SK-N-SH (cell line): Measurements from ENCODE around the gene HPX. TPM values are rescaled to one million over a fixed set of nuclear protein-coding genes. Genes with fewer than 3 reads are reported as not detected.

Experiments
- CTCF ChIA-PET: fragments of 300-600, 350-600 bp; formaldehyde crosslinking; extraction: SDS; loops from one replicate; lab custom pipeline; 2021; lab: Yijun Ruan, JAX
- POLR2A ChIA-PET: fragments of 350-600 bp; sonication (Branson Sonifier 250); formaldehyde crosslinking; extraction: SDS; loops from one replicate; lab custom pipeline; 2020; ENCODE audit warnings: antibody characterized with exemption, inconsistent platforms; lab: Yijun Ruan, JAX
- DNase-seq: peaks from one replicate; pipeline ENCODE4 v3.0.0; 2012
- H2AFZ ChIP-seq: fragments of 200-600 bp; sonication (generic); 2 replicates; pipeline ENCODE4 v1.8.1; 2016; ENCODE audit warnings: antibody characterized with exemption, mild to moderate bottlenecking, low read depth
- H3F3A ChIP-seq: fragments of 200-600 bp; sonication (generic); replicated peaks from 2 replicates; pipeline ENCODE3; 2016; ENCODE audit warnings: antibody characterized with exemption, mild to moderate bottlenecking; ENCODE audit not compliant: insufficient read depth
- H3K27ac ChIP-seq, 2 experiments: fragments of 200-500 bp in 1 of 2; fragments of 200-600 bp in 1 of 2; sonication (Bioruptor generic) in 1 of 2; sonication (generic), shearing (Covaris generic) in 1 of 2; 2 replicates each; pipeline versions ENCODE4 v1.5.1 to v1.6.1; 2014 to 2016; ENCODE audit warnings: low read depth in 2 of 2, inconsistent platforms in 1 of 2, low read length in 1 of 2, mild to moderate bottlenecking in 1 of 2, mixed read lengths in 1 of 2
- H3K27me3 ChIP-seq: fragments of 200-600 bp; sonication (generic), shearing (Covaris generic); 2 replicates; pipeline ENCODE4 v1.6.1; 2016; ENCODE audit warnings: mixed run types; ENCODE audit not compliant: insufficient read depth
- H3K36me3 ChIP-seq, 2 experiments: fragments of 200-500 bp in 1 of 2; fragments of 200-600 bp in 1 of 2; sonication (Bioruptor generic) in 1 of 2; sonication (generic) in 1 of 2; replicated peaks in 1 of 2; 2 replicates each; pipeline versions ENCODE3 to v1.5.1; 2014 to 2016; ENCODE audit warnings: low read length in 1 of 2, mild to moderate bottlenecking in 1 of 2; ENCODE audit not compliant: insufficient read depth in 2 of 2, control insufficient read depth in 1 of 2
- H3K4me1 ChIP-seq, 2 experiments: fragments of 200-500 bp in 1 of 2; fragments of 200-600 bp in 1 of 2; sonication (Bioruptor generic) in 1 of 2; sonication (generic), shearing (Covaris generic) in 1 of 2; 2 replicates each; pipeline versions ENCODE4 v1.5.1 to v1.6.1; 2014 to 2016; ENCODE audit warnings: low read depth in 1 of 2, low read length in 1 of 2, mixed run types in 1 of 2; ENCODE audit not compliant: insufficient read depth in 2 of 2, control insufficient read depth in 1 of 2
- H3K4me2 ChIP-seq: fragments of 200-600 bp; sonication (generic), shearing (Covaris generic); 2 replicates; pipeline ENCODE4 v1.6.1; 2017; ENCODE audit warnings: mixed run types
- H3K4me3 ChIP-seq, 2 experiments: fragments of 200-500 bp in 1 of 2; fragments of 200-600 bp in 1 of 2; sonication (Bioruptor generic) in 1 of 2; sonication (generic), shearing (Covaris generic) in 1 of 2; 2 replicates each; pipeline versions ENCODE4 v1.5.1 to v1.8.1; 2014 to 2016; ENCODE audit warnings: low read depth in 2 of 2, inconsistent platforms in 1 of 2, low read length in 1 of 2, mild to moderate bottlenecking in 1 of 2, mixed read lengths in 1 of 2, moderate library complexity in 1 of 2
- H3K79me2 ChIP-seq: fragments of 200-600 bp; sonication (generic); 2 replicates; pipeline ENCODE4 v1.8.1; 2017; ENCODE audit warnings: mild to moderate bottlenecking; ENCODE audit not compliant: insufficient read depth
- H3K9ac ChIP-seq: fragments of 200-600 bp; sonication (generic); 2 replicates; pipeline ENCODE4 v1.6.1; 2017; ENCODE audit warnings: mixed run types
- H3K9me2 ChIP-seq: fragments of 200-600 bp; sonication (generic); 2 replicates; pipeline ENCODE4 v1.6.1; 2017; ENCODE audit warnings: mixed run types
- H3K9me3 ChIP-seq: fragments of 200-600 bp; sonication (generic); 2 replicates; pipeline ENCODE4 v1.6.1; 2017; ENCODE audit warnings: mixed run types, mild to moderate bottlenecking, moderate library complexity
- H4K20me1 ChIP-seq: fragments of 200-600 bp; sonication (generic); 2 replicates; pipeline ENCODE4 v1.6.1; 2017; ENCODE audit warnings: mild to moderate bottlenecking, mixed run types; ENCODE audit not compliant: insufficient read depth
- CHD2 ChIP-seq: fragments of 150-350 bp; IDR thresholded peaks from 2 replicates; pipeline ENCODE4 v1.6.1; 2018; ENCODE audit warnings: low read length; ENCODE audit not compliant: partially characterized antibody
- ELF1 ChIP-seq: IDR thresholded peaks from 2 replicates; pipeline ENCODE4 v1.4.0; 2012
- FOSL2 ChIP-seq: IDR thresholded peaks from 2 replicates; pipeline ENCODE4 v1.4.0; 2012; ENCODE audit warnings: low read depth, mild to moderate bottlenecking, moderate library complexity, borderline replicate concordance
- FOXM1 ChIP-seq: IDR thresholded peaks from 2 replicates; pipeline ENCODE4 v1.4.0; 2012; ENCODE audit warnings: low read depth, mild to moderate bottlenecking
- GATA2 ChIP-seq: sonication (generic); formaldehyde crosslinking; IDR thresholded peaks from 2 replicates; pipeline ENCODE4 v1.5.0; 2020; ENCODE audit warnings: mild to moderate bottlenecking, missing genetic modification reagents
- MXI1 ChIP-seq: IDR thresholded peaks from 2 replicates; pipeline ENCODE4 v1.6.1; 2012; ENCODE audit warnings: mild to moderate bottlenecking, low read depth, low read length, improper control_type of control experiment
- NFIC ChIP-seq: IDR thresholded peaks from 2 replicates; pipeline ENCODE4 v1.4.0; 2012; ENCODE audit warnings: borderline replicate concordance
- NRF1 ChIP-seq: IDR thresholded peaks from 2 replicates; pipeline ENCODE4 v1.6.1; 2012; ENCODE audit warnings: low read depth, mild to moderate bottlenecking, low read length
- RCOR1 ChIP-seq: fragments of 150-350 bp; IDR thresholded peaks from 2 replicates; pipeline ENCODE4 v1.6.1; 2017; ENCODE audit warnings: antibody characterized with exemption, low read length
- RFX5 ChIP-seq: IDR thresholded peaks from 2 replicates; pipeline ENCODE4 v1.6.1; 2012; ENCODE audit warnings: mild to moderate bottlenecking, improper control_type of control experiment, low read length
- RXRA ChIP-seq: IDR thresholded peaks from 2 replicates; pipeline ENCODE4 v1.4.0; 2012; ENCODE audit warnings: low read depth, mild to moderate bottlenecking, borderline replicate concordance
- TAF1 ChIP-seq: IDR thresholded peaks from 2 replicates; pipeline ENCODE4 v1.6.1; 2012; ENCODE audit warnings: low read depth, mild to moderate bottlenecking, low read length, moderate library complexity, borderline replicate concordance
- TCF12 ChIP-seq: IDR thresholded peaks from 2 replicates; pipeline ENCODE4 v1.4.0; 2012
- WGBS: methylation state at CpG from one replicate; pipeline ENCODE4 v1.1.6; 2017; ENCODE audit warnings: low lambda C conversion rate; 5-methylcytosine and 5-hydroxymethylcytosine counted together
- polyA plus RNA-seq, 3 experiments: library from polyadenylated mRNA; depleted of rRNA; stranded (reverse); fragments of >200 nt; gene quantifications; 2 replicates each; pipeline ENCODE4 v1.2.3, GENCODE V29; 2012
- TF ChIP-seq, protein P1 (sequence below): IDR thresholded peaks from 2 replicates; pipeline ENCODE4; 2012
- TF ChIP-seq, protein P2 (sequence below): IDR thresholded peaks from 2 replicates; pipeline ENCODE4 v1.4.0; 2012; ENCODE audit warnings: low read depth
- TF ChIP-seq, protein P3 (sequence below): fragments of 200-600 bp; sonication (generic); IDR thresholded peaks from 2 replicates; pipeline ENCODE4 v1.6.1; 2017; ENCODE audit warnings: antibody characterized with exemption, mild to moderate bottlenecking, moderate library complexity
- TF ChIP-seq, protein P4 (sequence below): IDR thresholded peaks from 2 replicates; pipeline ENCODE4 v1.4.0; 2012; ENCODE audit warnings: low read depth, borderline replicate concordance

The HPX gene
- polyA plus RNA-seq, 1 of the 3 experiments (the other 2 are of a cell fraction), result 1.8 TPM

DNA sequence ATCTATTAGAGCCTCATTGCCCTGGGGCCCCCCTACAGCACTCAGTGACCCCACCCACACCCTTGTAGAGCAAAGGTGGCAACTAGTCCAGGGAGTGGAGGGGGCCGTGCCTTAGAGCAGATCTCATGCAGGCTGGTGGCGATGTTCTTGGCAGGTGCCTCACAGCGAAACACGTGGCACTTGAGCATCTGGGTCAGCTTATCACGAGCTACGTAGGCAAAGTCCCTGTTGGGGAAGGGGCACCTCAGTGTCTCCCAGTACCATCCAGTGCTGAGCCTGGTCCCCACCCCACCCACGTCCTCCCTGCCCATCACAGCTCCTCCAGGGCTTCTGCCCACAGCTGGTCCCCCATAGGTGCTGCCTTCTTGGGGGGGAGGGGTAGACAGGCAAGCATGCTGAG, 39.3 kb downstream of the HPX start:
- Histone ChIP-seq H3F3A (no peaks in the 10 kb centered on the region), H3K27ac (no peak overlapping the region)
- CTCF ChIA-PET, result interaction anchor here (1.1 to 1.5 kb wide), 3 partner anchors 38 to 353 kb away, joined by 3 to 4 read pairs (median 3); no protein-coding TSS in a partner anchor

DNA sequence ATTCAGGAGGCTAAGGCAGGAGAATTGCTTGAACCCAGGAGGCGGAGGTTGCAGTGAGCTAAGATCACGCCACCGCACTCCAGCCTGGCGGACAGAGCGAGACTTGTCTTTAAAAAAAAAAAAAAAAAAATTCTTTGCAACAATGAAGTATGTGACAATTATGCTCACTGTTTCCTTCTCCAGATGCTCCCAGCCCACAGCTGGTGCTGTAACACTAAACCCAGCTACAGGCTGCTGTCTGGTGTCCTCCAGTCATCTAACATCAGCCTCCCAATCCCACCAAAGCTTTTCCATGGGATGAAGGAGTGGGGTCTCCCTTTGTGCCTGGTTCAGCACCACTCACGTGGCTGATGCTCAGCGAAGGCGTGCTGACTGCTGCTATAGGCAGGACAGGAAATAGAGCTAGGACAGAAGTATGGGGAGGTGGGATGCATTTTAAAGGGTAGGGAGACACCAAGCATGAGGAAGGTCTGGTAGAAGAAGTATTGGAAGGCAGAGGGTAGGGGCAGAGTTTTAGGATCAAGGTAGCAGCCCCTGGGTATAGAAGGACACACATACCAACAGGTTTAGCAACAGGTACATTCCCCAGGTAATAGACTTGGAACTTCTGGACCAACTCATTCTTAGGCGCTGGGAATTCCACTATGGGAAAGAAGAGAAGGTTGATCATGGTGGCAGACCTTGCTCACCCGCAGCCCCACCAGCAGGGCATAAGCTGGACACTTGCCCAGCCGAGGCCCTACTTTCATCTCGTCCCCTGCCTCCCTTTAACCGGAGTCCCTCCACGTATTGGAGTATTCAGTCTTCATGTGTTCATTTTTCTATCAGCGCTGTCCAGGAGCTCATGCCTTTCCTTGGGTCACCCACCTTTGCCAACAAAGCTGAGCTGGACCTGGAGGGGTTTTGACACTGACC, 40.1 kb downstream of the HPX start:
- H3F3A ChIP-seq, result no peaks in the 10 kb centered on the region
- H3K4me3 ChIP-seq, result no peak overlapping the region
- peaks cover 0 to 17% of the 10 kb centered on the region in 2 experiments for H3K36me3 ChIP-seq
- WGBS, result 96% methylated on average over 15 of the region's 15 CpGs
- no peak for DNase-seq
- H3K9me3 ChIP-seq, result no peaks in the 10 kb centered on the region
- H2AFZ ChIP-seq, result no peak overlapping the region
- H3K4me2 ChIP-seq, result no peak overlapping the region
- peaks cover 10 to 11% of the 10 kb centered on the region in 2 experiments; a peak in 2 of 4 replicates for H3K4me1 ChIP-seq
- POLR2A ChIA-PET, result interaction anchor here (1.4 kb wide), 1 partner anchor 19 kb away, joined by 3 read pairs; the partner anchor contains the start of gene APBB1
- H3K27me3 ChIP-seq, result no peaks in the 10 kb centered on the region
- CTCF ChIA-PET, result interaction anchor here (1.0 to 4.4 kb wide), 5 partner anchors 22 to 354 kb away, joined by 3 to 19 read pairs (median 4); no protein-coding TSS in a partner anchor
- no peak overlapping the region for H3K9ac ChIP-seq
- H3K9me2 ChIP-seq, result no peaks in the 10 kb centered on the region
- H3K79me2 ChIP-seq, result no peaks in the 10 kb centered on the region
- H4K20me1 ChIP-seq, result no peaks in the 10 kb centered on the region
- H3K27ac ChIP-seq, result no peak overlapping the region
- TF ChIP-seq MXI1 (no peak), FOSL2 (no peak), NRF1 (no peak), TCF12 (no peak), RCOR1 (no peak), ELF1 (no peak), GATA2 (CRISPR knock-in tag) (no peak), FOXM1 (no peak), RFX5 (no peak), RXRA (no peak)
- TF ChIP-seq, protein P1, sequence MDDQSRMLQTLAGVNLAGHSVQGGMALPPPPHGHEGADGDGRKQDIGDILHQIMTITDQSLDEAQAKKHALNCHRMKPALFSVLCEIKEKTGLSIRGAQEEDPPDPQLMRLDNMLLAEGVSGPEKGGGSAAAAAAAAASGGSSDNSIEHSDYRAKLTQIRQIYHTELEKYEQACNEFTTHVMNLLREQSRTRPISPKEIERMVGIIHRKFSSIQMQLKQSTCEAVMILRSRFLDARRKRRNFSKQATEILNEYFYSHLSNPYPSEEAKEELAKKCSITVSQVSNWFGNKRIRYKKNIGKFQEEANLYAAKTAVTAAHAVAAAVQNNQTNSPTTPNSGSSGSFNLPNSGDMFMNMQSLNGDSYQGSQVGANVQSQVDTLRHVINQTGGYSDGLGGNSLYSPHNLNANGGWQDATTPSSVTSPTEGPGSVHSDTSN, result no peak
- TF ChIP-seq, protein P2, sequence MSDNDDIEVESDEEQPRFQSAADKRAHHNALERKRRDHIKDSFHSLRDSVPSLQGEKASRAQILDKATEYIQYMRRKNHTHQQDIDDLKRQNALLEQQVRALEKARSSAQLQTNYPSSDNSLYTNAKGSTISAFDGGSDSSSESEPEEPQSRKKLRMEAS, result no peak
- TF ChIP-seq, protein P3, sequence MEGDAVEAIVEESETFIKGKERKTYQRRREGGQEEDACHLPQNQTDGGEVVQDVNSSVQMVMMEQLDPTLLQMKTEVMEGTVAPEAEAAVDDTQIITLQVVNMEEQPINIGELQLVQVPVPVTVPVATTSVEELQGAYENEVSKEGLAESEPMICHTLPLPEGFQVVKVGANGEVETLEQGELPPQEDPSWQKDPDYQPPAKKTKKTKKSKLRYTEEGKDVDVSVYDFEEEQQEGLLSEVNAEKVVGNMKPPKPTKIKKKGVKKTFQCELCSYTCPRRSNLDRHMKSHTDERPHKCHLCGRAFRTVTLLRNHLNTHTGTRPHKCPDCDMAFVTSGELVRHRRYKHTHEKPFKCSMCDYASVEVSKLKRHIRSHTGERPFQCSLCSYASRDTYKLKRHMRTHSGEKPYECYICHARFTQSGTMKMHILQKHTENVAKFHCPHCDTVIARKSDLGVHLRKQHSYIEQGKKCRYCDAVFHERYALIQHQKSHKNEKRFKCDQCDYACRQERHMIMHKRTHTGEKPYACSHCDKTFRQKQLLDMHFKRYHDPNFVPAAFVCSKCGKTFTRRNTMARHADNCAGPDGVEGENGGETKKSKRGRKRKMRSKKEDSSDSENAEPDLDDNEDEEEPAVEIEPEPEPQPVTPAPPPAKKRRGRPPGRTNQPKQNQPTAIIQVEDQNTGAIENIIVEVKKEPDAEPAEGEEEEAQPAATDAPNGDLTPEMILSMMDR, result no peak
- TF ChIP-seq, protein P4, sequence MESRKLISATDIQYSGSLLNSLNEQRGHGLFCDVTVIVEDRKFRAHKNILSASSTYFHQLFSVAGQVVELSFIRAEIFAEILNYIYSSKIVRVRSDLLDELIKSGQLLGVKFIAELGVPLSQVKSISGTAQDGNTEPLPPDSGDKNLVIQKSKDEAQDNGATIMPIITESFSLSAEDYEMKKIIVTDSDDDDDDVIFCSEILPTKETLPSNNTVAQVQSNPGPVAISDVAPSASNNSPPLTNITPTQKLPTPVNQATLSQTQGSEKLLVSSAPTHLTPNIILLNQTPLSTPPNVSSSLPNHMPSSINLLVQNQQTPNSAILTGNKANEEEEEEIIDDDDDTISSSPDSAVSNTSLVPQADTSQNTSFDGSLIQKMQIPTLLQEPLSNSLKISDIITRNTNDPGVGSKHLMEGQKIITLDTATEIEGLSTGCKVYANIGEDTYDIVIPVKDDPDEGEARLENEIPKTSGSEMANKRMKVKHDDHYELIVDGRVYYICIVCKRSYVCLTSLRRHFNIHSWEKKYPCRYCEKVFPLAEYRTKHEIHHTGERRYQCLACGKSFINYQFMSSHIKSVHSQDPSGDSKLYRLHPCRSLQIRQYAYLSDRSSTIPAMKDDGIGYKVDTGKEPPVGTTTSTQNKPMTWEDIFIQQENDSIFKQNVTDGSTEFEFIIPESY, result no peak

More for the DNA sequence above, 39.3 kb downstream of the HPX start:
- no peak overlapping the region for H3K4me2 ChIP-seq
- peaks cover 0 to 17% of the 10 kb centered on the region in 2 experiments for H3K36me3 ChIP-seq
- H4K20me1 ChIP-seq, result no peaks in the 10 kb centered on the region
- no peaks in the 10 kb centered on the region for H3K9me2 ChIP-seq
- H2AFZ ChIP-seq, result no peak overlapping the region
- POLR2A ChIA-PET, result interaction anchor here (1.4 kb wide), 1 partner anchor 18 kb away, joined by 3 read pairs; the partner anchor contains the start of gene APBB1
- no peaks in the 10 kb centered on the region for H3K79me2 ChIP-seq
- DNase-seq, result no peak
- H3K9me3 ChIP-seq, result no peaks in the 10 kb centered on the region
- no peak overlapping the region for H3K4me3 ChIP-seq
- WGBS, result 79% methylated on average over 5 of the region's 7 CpGs
- H3K9ac ChIP-seq, result no peak overlapping the region
- peaks cover 11 to 13% of the 10 kb centered on the region in 2 experiments; a peak in 2 of 4 replicates for H3K4me1 ChIP-seq
- H3K27me3 ChIP-seq, result no peaks in the 10 kb centered on the region
- TF ChIP-seq TAF1 (no peak), NFIC (no peak), CHD2 (no peak)
- TF ChIP-seq, protein P1, result no peak
- TF ChIP-seq, protein P2, result no peak
